Stimulated activated CD8-positive, alpha-beta memory T cell treated with anti-CD3 and anti-CD28 coated beads, Interleukin-12 subunit alpha, Interleukin-12 subunit beta, amount 100 ng/mL, for 4 hours (primary cell): ENCODE results near the gene UBFD1.
"Not testable (repeated sequence)": the region's sequence is repeated elsewhere in the genome, so short reads cannot be mapped to it uniquely, and the experiment has no call there.

Source experiments
- DNase-seq: peaks from one replicate; pipeline ENCODE4 v3.0.0-alpha.2; 2020; ENCODE audit warnings: low read depth

UBFD1 gene

DNA sequence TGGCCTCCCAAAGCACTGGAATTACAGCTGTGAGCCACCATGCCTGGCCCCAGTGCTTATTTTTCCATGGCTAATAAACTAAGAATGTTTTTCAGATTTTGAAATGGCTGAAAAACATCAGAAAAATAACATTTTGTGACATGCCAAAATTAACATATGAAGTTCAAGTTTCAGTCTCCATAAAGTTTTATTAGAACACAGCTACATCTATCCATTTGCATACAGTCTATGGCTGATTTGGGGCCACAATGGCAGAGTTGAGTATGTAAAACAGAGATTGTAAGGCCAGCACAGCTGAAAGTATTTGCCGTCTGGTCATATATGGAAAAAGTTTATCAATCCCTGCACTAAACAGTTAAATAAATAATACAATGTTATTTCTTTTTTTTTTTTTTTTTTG, 52.4 kb downstream of the UBFD1 start:
- no peak for DNase-seq

DNA sequence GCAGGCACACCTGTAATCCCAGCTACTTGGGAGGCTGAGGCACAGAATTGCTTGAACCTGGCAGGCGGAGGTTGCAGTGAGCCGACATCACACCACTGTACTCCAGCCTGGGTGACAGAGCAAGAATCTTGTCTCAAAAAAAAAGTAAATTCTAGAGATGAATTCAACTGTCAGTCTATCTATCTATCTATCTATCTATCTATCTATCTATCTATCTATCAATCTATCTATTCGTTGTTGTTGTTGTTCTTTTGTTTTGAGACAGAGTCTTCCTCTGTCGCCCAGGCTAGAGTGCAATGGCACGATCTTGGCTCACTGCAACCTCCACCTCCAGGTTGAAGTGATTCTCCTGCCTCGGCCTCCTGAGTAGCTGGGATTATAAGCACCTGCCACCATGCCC, 53.4 kb downstream of the UBFD1 start:
- not testable (repeated sequence) for DNase-seq

DNA sequence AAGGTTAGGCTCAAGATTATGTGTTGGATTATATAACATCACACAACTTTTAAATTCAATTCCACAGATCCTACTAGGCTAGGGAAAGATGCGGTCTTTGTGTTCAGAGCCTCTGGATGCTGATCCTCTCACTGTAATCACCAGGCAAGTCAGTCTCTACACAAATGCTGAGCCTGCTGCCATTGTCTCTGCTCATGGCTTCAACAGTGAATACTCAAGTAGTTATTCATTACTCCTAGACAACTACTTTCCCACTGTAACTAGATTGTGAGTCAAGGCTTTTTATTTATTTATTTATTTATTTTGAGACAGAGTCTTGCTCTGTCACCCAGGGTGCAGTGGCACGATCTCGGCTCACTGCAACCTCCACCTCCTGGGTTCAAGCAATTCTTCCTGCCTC, 54.4 kb downstream of the UBFD1 start:
- no peak for DNase-seq

DNA sequence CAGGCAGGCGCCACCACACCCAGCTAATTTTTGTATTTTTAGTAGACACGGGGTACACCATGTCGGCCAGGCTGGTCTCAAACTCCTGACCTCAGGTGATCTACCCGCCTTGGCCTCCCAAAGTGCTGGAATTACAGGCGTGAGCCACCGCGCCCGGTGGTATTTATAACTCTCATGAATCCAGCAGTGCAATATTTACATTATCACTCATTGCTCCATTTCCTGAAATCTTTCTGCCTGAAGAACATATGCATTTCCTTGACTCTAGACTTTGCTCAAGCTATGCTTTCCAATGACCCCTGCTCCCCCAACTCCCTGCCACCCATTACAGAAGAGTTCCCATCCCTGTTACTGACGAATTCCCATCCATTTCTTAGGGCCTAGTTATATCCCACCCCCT, 58.3 kb downstream of the UBFD1 start:
- no peak for DNase-seq
